Adipocyte (in vitro differentiated cells): Measurements from ENCODE around the gene DDT.
"Not testable (repeated sequence)": the region's sequence is repeated elsewhere in the genome, so short reads cannot be mapped to it uniquely, and the experiment has no call there.

Source experiments
- DNase-seq: peaks from one replicate; pipeline ENCODE4 v3.0.0-alpha.2; 2015; ENCODE audit warnings: low read depth
- H3K27me3 ChIP-seq: replicated peaks from 2 replicates; pipeline ENCODE4 v1.7.0; 2013; ENCODE audit warnings: mild to moderate bottlenecking, low read length, moderate library complexity; ENCODE audit not compliant: control insufficient read depth, insufficient read depth
- H3K36me3 ChIP-seq: 2 replicates; pipeline ENCODE4 v1.7.0; 2013; ENCODE audit warnings: low read length, mild to moderate bottlenecking, moderate library complexity; ENCODE audit not compliant: control insufficient read depth, insufficient read depth, severe bottlenecking
- H3K4me1 ChIP-seq: 2 replicates; pipeline ENCODE4 v1.7.0; 2013; ENCODE audit warnings: mild to moderate bottlenecking, low read length, moderate library complexity; ENCODE audit not compliant: control insufficient read depth, insufficient read depth
- H3K4me3 ChIP-seq: 2 replicates; pipeline ENCODE4 v1.7.0; 2013; ENCODE audit warnings: mild to moderate bottlenecking, low read length, moderate library complexity
- H3K9ac ChIP-seq: 2 replicates; pipeline ENCODE4 v1.7.0; 2013; ENCODE audit warnings: mild to moderate bottlenecking, low read length, moderate library complexity
- H3K9me3 ChIP-seq: 2 replicates; pipeline ENCODE4 v1.7.0; 2013; ENCODE audit warnings: mild to moderate bottlenecking, low read length, moderate library complexity; ENCODE audit not compliant: control insufficient read depth

The DDT gene

GRCh38 chr22:23986538-23987178, 12.4 kb upstream of the DDT start:
- H3K36me3 ChIP-seq, H3K9ac ChIP-seq, H3K4me1 ChIP-seq, H3K4me3 ChIP-seq, DNase-seq, H3K27me3 ChIP-seq, H3K9me3 ChIP-seq: not testable (repeated sequence)

- H3K9me3 ChIP-seq, DNase-seq, H3K36me3 ChIP-seq, H3K9ac ChIP-seq, H3K27me3 ChIP-seq, H3K4me1 ChIP-seq, H3K4me3 ChIP-seq: not testable (repeated sequence)
Measured at GRCh38 chr22:23986089-23986488, 11.8 kb upstream of the DDT start.

GRCh38 chr22:23984430-23984829, 10.2 kb upstream of the DDT start:
- Histone ChIP-seq H3K4me1 (peaks cover under 1% of the 10 kb centered on the region), H3K4me3 (no peak overlapping the region), H3K9me3 (no peaks in the 10 kb centered on the region), H3K9ac (no peak overlapping the region), H3K36me3 (no peaks in the 10 kb centered on the region), H3K27me3 (no peaks in the 10 kb centered on the region)
- DNase-seq, result peak; percentile 65

GRCh38 chr22:23980567-23980966, 6.3 kb upstream of the DDT start:
- H3K4me1 ChIP-seq, DNase-seq, H3K27me3 ChIP-seq, H3K9ac ChIP-seq, H3K36me3 ChIP-seq, H3K4me3 ChIP-seq, H3K9me3 ChIP-seq: not testable (repeated sequence)

- not testable (repeated sequence) for H3K4me1 ChIP-seq, H3K27me3 ChIP-seq, H3K4me3 ChIP-seq, DNase-seq, H3K36me3 ChIP-seq, H3K9me3 ChIP-seq, H3K9ac ChIP-seq
Measured at GRCh38 chr22:23979557-23980240, 5.5 kb upstream of the DDT start, which contains the start of gene GSTT2. Gene GSTT2, plus strand, starts transcription at chr22:23980134.

GRCh38 chr22:23977304-23977703, 3.1 kb upstream of the DDT start:
- H3K4me1 ChIP-seq, H3K4me3 ChIP-seq, DNase-seq, H3K27me3 ChIP-seq, H3K36me3 ChIP-seq, H3K9ac ChIP-seq, H3K9me3 ChIP-seq: not testable (repeated sequence)

GRCh38 chr22:23974836-23975352, 653 bp upstream of the DDT start:
- H3K4me3 ChIP-seq, result not testable (repeated sequence)

GRCh38 chr22:23971927-23972326, 2.3 kb downstream of the DDT start:
- H3K9ac ChIP-seq, result peak overlapping the region; percentile 18
- H3K9me3 ChIP-seq, H3K4me3 ChIP-seq, H3K4me1 ChIP-seq, DNase-seq, H3K27me3 ChIP-seq: not testable (repeated sequence)
- H3K36me3 ChIP-seq, result peaks cover 29% of the 10 kb centered on the region

More at GRCh38 chr22:23974836-23975352, 653 bp upstream of the DDT start:
- DNase-seq, H3K4me1 ChIP-seq, H3K9me3 ChIP-seq, H3K9ac ChIP-seq, H3K27me3 ChIP-seq: not testable (repeated sequence)
- peaks cover 21% of the 10 kb centered on the region for H3K36me3 ChIP-seq

- Histone ChIP-seq H3K27me3 (no peaks in the 10 kb centered on the region), H3K9ac (peak overlapping the region; percentile 18), H3K9me3 (no peaks in the 10 kb centered on the region), H3K4me3 (no peak overlapping the region), H3K36me3 (peaks cover 29% of the 10 kb centered on the region), H3K4me1 (peaks cover 3% of the 10 kb centered on the region)
- no peak for DNase-seq
Measured at GRCh38 chr22:23970816-23971486, 3.3 kb downstream of the DDT start.

GRCh38 chr22:23970201-23970641, 4.0 kb downstream of the DDT start:
- Histone ChIP-seq H3K4me3 (no peak overlapping the region), H3K4me1 (peaks cover 3% of the 10 kb centered on the region)

GRCh38 chr22:23969071-23969470, 5.2 kb downstream of the DDT start:
- DNase-seq, result no peak
- Histone ChIP-seq H3K36me3 (peaks cover 29% of the 10 kb centered on the region), H3K4me3 (no peak overlapping the region), H3K4me1 (peaks cover 3% of the 10 kb centered on the region), H3K9ac (no peak overlapping the region), H3K9me3 (no peaks in the 10 kb centered on the region), H3K27me3 (no peaks in the 10 kb centered on the region)

More at GRCh38 chr22:23970201-23970641, 4.0 kb downstream of the DDT start:
- Histone ChIP-seq H3K36me3 (peaks cover 29% of the 10 kb centered on the region), H3K27me3 (no peaks in the 10 kb centered on the region), H3K9ac (no peak overlapping the region), H3K9me3 (no peaks in the 10 kb centered on the region)
- DNase-seq, result no peak
